Gastroesophageal sphincter (tissue), 4 donors: ENCODE results near the gene LRRTM4. TPM values are rescaled to one million over a fixed set of nuclear protein-coding genes. Genes with fewer than 3 reads are reported as not detected.
"Not testable (repeated sequence)": the region's sequence is repeated elsewhere in the genome, so short reads cannot be mapped to it uniquely, and the experiment has no call there.

Experiments used
- ATAC-seq: fragments of 150-250 bp; one replicate; pipeline ENCODE4 v1.9.1; 2016; ENCODE audit warnings: mild to moderate bottlenecking, moderate library complexity
- H3K27ac ChIP-seq, 4 donors: fragments of 200-600 bp; sonication (generic) in 3 of 4; 1 replicate in 3 of 4; 2 replicates in 1 of 4; pipeline ENCODE4 v1.5.1; 2016 to 2019
- H3K27me3 ChIP-seq: fragments of 200-600 bp; sonication (generic); one replicate; pipeline ENCODE4 v1.5.1; 2019
- H3K36me3 ChIP-seq, 2 donors: fragments of 200-600 bp; sonication (generic); one replicate each; pipeline ENCODE4 v1.5.1; 2019; ENCODE audit warnings: control low read depth in 1 of 2
- H3K4me1 ChIP-seq, 3 donors: fragments of 200-600 bp; sonication (generic); 1 replicate in 2 of 3; 2 replicates in 1 of 3; pipeline ENCODE4 v1.5.1; 2016 to 2019; ENCODE audit warnings: control low read depth in 2 of 3
- H3K4me3 ChIP-seq, 2 donors: fragments of 200-600 bp; sonication (generic); one replicate each; pipeline ENCODE4 v1.5.1; 2019; ENCODE audit warnings: mild to moderate bottlenecking in 1 of 2, moderate library complexity in 1 of 2
- H3K9me3 ChIP-seq, 3 donors: fragments of 200-600 bp; sonication (generic); one replicate each; pipeline ENCODE4 v1.5.1; 2017 to 2019; ENCODE audit warnings: control low read depth in 2 of 3
- EP300 ChIP-seq: sonication (generic); formaldehyde crosslinking; IDR thresholded peaks from one replicate; pipeline ENCODE4 v1.6.1; 2017; ENCODE audit warnings: antibody characterized with exemption, mild to moderate bottlenecking
- POLR2A ChIP-seq, 2 donors: fragments of 450-650 bp; IDR thresholded peaks; one replicate each; pipeline ENCODE4 v1.6.1; 2017; ENCODE audit warnings: antibody characterized with exemption in 2 of 2, mild to moderate bottlenecking in 2 of 2, moderate library complexity in 1 of 2
- POLR2AphosphoS5 ChIP-seq: sonication (generic); formaldehyde crosslinking; IDR thresholded peaks from one replicate; pipeline ENCODE4 v1.6.1; 2017; ENCODE audit warnings: antibody characterized with exemption
- WGBS, 2 donors: methylation state at CpG; one replicate each; pipeline ENCODE4 v1.1.5; 2018; ENCODE audit warnings: low coverage in 1 of 2; 5-methylcytosine and 5-hydroxymethylcytosine counted together
- total RNA-seq, 4 donors: library from RNA; depleted of rRNA; stranded (reverse); fragments of >200 nt; gene quantifications; one replicate each; pipeline ENCODE4 v1.1.0, GENCODE V29; 2016
- TF ChIP-seq, protein P1 (sequence below), 4 experiments: fragments of 200-600 bp in 2 of 4; fragments of 450-650 bp in 2 of 4; sonication (generic) in 1 of 4; IDR thresholded peaks; one replicate each; pipeline ENCODE4 v1.5.1; 2017 to 2019; ENCODE audit warnings: antibody characterized with exemption in 4 of 4, mild to moderate bottlenecking in 2 of 4, moderate library complexity in 2 of 4

Gene LRRTM4
- total RNA-seq, 4 donors from 2014 or later: 0.12 to 0.30 (median 0.27) TPM; not detected in 1

DNA sequence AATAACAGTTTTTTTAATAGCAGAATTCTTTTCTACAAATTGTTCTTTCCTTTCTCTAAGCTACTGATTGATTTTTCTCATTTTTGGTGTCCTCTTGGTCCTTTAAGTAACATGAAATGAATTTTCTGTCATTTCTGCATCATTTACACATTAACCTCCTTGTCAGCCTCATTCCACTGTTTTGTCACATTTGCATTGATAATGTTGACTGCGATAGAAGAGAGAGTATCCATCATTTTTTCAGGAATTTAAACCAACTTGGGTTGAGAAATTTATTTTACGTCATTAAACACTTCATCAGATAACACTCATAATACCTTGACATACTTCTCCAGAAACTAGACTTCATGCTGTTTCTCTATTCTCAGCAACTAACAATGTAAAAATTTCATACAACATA is 422.2 kb downstream of the LRRTM4 start:
- WGBS, 2 donors: 82 to 85% methylated on average over 2 of the region's 2 CpGs
- no peak for TF ChIP-seq POLR2AphosphoS5
- TF ChIP-seq POLR2A (IDR thresholded peaks at IDR 0.05): no peak
- no peak for TF ChIP-seq EP300
- TF ChIP-seq, protein P1, sequence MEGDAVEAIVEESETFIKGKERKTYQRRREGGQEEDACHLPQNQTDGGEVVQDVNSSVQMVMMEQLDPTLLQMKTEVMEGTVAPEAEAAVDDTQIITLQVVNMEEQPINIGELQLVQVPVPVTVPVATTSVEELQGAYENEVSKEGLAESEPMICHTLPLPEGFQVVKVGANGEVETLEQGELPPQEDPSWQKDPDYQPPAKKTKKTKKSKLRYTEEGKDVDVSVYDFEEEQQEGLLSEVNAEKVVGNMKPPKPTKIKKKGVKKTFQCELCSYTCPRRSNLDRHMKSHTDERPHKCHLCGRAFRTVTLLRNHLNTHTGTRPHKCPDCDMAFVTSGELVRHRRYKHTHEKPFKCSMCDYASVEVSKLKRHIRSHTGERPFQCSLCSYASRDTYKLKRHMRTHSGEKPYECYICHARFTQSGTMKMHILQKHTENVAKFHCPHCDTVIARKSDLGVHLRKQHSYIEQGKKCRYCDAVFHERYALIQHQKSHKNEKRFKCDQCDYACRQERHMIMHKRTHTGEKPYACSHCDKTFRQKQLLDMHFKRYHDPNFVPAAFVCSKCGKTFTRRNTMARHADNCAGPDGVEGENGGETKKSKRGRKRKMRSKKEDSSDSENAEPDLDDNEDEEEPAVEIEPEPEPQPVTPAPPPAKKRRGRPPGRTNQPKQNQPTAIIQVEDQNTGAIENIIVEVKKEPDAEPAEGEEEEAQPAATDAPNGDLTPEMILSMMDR (IDR thresholded peaks at IDR 0.05): no peak
- H3K4me3 ChIP-seq: no peak overlapping the region
- H3K27ac ChIP-seq: no peak overlapping the region
- ATAC-seq: no peak
- H3K27me3 ChIP-seq: no peaks in the 10 kb centered on the region
- H3K9me3 ChIP-seq: no peaks in the 10 kb centered on the region
- H3K4me1 ChIP-seq: no peaks in the 10 kb centered on the region
- H3K36me3 ChIP-seq: no peaks in the 10 kb centered on the region

DNA sequence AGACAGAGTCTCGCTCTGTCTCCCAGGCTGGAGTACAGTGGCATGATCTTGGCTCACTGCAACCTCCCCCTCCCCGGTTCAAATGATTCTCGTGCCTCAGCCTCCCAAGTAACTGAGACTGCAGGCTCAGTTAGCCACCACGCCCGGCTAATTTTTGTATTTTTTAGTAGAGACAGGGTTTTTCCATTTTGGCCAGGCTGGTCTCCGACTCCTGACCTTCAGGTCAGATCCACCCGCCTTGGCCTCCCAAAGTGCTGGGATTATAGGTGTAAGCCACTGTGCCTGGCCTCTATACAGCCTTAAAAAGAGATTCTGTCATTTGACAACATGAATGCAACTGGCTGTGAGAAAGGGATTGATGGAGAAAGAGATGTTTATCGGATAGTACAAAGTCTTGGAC is 426.7 kb downstream of the LRRTM4 start:
- WGBS, 2 donors: 79 to 82% methylated on average over 6 of the region's 8 CpGs
- H3K27me3 ChIP-seq, H3K27ac ChIP-seq, ATAC-seq, H3K4me3 ChIP-seq, H3K4me1 ChIP-seq, H3K36me3 ChIP-seq, H3K9me3 ChIP-seq: not testable (repeated sequence)

DNA sequence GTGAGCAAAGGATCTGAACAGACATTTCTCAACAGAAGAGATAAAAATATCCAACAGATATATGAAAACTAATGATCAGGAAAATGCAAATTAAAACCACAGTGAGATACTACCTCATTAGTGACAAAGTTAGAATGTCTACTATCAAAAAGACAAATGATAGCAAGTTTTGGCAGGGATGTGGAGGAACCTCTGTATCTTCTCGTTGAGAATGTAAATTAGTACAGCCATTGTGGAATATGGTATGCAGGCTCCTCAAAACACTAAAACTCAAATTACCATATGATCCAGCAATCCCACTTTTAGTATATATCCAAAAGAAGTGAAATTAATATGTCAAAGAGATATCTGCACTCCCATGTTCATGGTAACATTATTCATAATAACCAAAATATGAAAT is 427.1 kb downstream of the LRRTM4 start:
- Histone ChIP-seq H3K4me1 (no peaks in the 10 kb centered on the region), H3K4me3 (no peak overlapping the region), H3K9me3 (no peaks in the 10 kb centered on the region), H3K36me3 (no peaks in the 10 kb centered on the region), H3K27ac (no peak overlapping the region), H3K27me3 (no peaks in the 10 kb centered on the region)
- no peak for ATAC-seq
- TF ChIP-seq POLR2A (IDR thresholded peaks at IDR 0.05) (no peak), POLR2AphosphoS5 (no peak), EP300 (no peak)
- TF ChIP-seq, protein P1 (IDR thresholded peaks at IDR 0.05): no peak
- 30 to 46% methylated on average over 1 of the region's 1 CpG for WGBS, 2 donors

DNA sequence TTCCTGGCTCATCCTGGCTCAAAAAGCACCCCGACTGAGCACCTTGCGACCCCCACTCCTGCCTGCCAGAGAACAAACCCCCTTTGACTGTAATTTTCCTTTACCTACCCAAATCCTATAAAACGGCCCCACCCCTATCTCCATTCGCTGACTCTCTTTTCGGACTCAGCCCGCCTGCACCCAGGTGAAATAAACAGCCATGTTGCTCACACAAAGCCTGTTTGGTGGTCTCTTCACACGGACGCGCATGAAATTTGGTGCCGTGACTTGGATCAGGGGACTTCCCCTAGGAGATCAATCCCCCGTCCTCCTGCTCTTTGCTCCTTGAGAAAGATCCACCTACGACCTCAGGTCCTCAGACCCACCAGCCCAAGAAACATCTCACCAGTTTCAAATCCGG is 433.8 kb downstream of the LRRTM4 start:
- H3K4me3 ChIP-seq, ATAC-seq, H3K36me3 ChIP-seq, H3K27ac ChIP-seq, H3K9me3 ChIP-seq, H3K27me3 ChIP-seq, H3K4me1 ChIP-seq: not testable (repeated sequence)
- 26 to 42% methylated on average over 12 to 13 of the region's 13 CpGs for WGBS, 2 donors

DNA sequence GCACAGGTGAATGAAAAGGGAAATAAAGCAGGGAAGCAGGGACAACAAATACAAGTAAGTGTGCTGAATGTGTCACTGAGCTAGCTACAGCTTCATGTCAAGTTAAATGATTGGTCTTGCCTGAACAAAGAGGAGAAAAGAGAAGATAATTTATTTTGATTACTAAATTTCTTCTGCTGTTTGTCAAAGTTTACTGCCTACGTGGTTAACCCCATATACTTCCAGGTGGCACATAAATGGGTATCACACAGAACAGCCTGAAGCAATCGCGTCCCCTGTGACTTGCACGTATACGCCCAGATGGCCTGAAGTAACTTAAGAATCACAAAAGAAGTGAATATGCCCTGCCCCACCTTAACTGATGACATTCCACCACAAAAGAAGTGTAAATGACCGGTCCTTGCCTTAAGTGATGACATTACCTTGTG is 434.2 kb downstream of the LRRTM4 start:
- Histone ChIP-seq H3K36me3 (no peaks in the 10 kb centered on the region), H3K4me1 (no peaks in the 10 kb centered on the region), H3K9me3 (no peaks in the 10 kb centered on the region), H3K4me3 (no peak overlapping the region), H3K27ac (no peak overlapping the region), H3K27me3 (peaks cover 6% of the 10 kb centered on the region)
- TF ChIP-seq POLR2AphosphoS5: no peak
- TF ChIP-seq, protein P1 (IDR thresholded peaks at IDR 0.05): no peak
- no peak for TF ChIP-seq POLR2A (IDR thresholded peaks at IDR 0.05)
- no peak for TF ChIP-seq EP300
- WGBS, 2 donors: 35 to 65% methylated on average over 2 to 6 of the region's 6 CpGs
- ATAC-seq: no peak

DNA sequence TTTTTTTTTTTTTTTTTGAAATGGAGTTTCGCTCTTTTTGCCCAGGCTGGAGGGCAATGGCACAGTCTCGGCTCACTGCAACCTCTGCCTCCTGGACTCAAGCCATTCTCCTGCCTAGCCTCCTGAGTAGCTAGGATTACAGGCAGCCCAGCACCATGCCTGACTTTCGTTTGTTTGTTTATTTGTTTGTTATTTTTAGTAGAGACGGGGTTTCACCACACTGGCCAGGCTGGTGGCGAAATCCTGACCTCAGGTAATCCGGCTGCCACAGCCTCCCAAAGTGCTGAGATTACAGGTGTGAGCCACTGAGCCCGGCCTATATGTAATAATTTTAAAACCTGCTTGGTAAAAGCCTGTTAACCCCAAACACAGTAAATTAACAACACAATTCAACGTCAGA is 435.7 kb downstream of the LRRTM4 start:
- no peaks in the 10 kb centered on the region for H3K36me3 ChIP-seq
- no peaks in the 10 kb centered on the region for H3K9me3 ChIP-seq
- no peak for ATAC-seq
- no peaks in the 10 kb centered on the region for H3K4me1 ChIP-seq
- H3K4me3 ChIP-seq: no peak overlapping the region
- TF ChIP-seq POLR2A (IDR thresholded peaks at IDR 0.05) (no peak), POLR2AphosphoS5 (no peak)
- H3K27me3 ChIP-seq: peaks cover 6% of the 10 kb centered on the region
- WGBS, 2 donors: 70 to 84% methylated on average over 4 to 7 of the region's 8 CpGs
- H3K27ac ChIP-seq: no peak overlapping the region

DNA sequence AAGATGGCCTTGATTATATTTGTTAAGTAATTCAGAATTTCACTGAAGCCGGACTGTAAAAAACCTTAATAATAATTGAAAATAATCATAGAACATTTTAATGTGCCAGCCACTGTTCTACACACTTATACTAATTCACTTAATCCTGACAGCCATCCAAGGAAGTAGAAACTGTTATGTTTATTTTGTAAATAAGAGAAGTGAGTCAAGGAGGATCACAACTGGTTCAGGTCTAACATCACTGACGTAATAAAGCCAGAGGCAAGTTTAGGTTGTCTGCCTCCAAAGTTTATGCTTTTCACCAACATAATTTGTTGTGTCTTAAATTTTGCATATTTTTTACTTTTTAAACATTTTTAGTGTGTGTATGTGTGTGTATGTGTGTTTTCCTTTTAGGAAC is 436.1 kb downstream of the LRRTM4 start:
- TF ChIP-seq, protein P1 (IDR thresholded peaks at IDR 0.05): no peak
- TF ChIP-seq POLR2A (IDR thresholded peaks at IDR 0.05) (no peak), EP300 (no peak), POLR2AphosphoS5 (no peak)
- H3K4me1 ChIP-seq: no peaks in the 10 kb centered on the region
- H3K27me3 ChIP-seq: peaks cover 6% of the 10 kb centered on the region
- H3K36me3 ChIP-seq: no peaks in the 10 kb centered on the region
- H3K4me3 ChIP-seq: no peak overlapping the region
- H3K9me3 ChIP-seq: no peaks in the 10 kb centered on the region
- no peak overlapping the region for H3K27ac ChIP-seq
- ATAC-seq: no peak
- WGBS, 2 donors: 79 to 94% methylated on average over 2 of the region's 2 CpGs
